ENCODE results near the gene FOXN1. TPM values are rescaled to one million over a fixed set of nuclear protein-coding genes. Genes with fewer than 3 reads are reported as not detected.
A peak's percentile ranks its signal among the peaks of the same experiment; 100 is the strongest.

The FOXN1 gene
- total and polyA plus RNA-seq, 12 donors: not detected

DNA sequence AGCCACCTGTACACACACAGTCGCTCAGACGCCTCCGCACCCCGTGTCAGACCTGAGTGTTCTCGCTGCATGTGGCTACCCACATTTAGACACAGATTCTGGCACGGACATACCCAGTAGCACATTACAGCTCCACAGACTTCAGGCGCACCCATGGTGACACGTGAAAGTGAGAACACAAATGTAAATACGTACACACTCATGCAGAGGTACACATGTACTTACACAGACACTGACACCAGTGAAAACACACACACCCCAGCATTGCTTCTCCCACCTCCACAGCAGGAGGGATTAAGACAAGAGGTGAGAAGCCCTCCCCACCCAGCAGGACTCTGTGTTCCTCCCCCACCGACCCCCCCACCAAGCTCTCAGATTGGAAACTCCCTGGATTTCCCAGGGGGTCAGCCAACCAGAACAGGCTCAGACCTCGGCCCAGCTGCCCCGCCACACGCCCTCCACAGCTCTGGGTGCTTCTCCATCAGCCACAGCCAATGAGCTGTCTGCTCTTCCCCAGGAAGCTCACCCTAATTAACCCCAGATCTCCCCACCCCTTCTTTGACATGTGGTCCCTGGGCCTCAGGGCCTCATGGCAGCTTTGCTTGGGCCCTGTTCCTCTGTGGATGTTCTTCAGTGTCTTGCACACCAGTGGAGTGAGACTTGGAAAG is 5.3 kb upstream of the FOXN1 start:
- no peak for DNase-seq
- Histone ChIP-seq H3K27me3 (peaks cover 0 to 23% (median 0%) of the 10 kb centered on the region in 7 donors), H3K36me3 (no peaks in the 10 kb centered on the region), H3K4me3 (no peak overlapping the region), H3K4me1 (peaks cover 0 to 15% (median 0%) of the 10 kb centered on the region in 9 donors), H3K27ac (no peak overlapping the region), H3K9me3 (no peaks in the 10 kb centered on the region)
- TF ChIP-seq, protein P1, sequence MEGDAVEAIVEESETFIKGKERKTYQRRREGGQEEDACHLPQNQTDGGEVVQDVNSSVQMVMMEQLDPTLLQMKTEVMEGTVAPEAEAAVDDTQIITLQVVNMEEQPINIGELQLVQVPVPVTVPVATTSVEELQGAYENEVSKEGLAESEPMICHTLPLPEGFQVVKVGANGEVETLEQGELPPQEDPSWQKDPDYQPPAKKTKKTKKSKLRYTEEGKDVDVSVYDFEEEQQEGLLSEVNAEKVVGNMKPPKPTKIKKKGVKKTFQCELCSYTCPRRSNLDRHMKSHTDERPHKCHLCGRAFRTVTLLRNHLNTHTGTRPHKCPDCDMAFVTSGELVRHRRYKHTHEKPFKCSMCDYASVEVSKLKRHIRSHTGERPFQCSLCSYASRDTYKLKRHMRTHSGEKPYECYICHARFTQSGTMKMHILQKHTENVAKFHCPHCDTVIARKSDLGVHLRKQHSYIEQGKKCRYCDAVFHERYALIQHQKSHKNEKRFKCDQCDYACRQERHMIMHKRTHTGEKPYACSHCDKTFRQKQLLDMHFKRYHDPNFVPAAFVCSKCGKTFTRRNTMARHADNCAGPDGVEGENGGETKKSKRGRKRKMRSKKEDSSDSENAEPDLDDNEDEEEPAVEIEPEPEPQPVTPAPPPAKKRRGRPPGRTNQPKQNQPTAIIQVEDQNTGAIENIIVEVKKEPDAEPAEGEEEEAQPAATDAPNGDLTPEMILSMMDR (IDR thresholded peaks at IDR 0.05): no peak
- intact Hi-C loops (cut with DNase I): no loop called here
- ATAC-seq: peak in 2 of 8 donors; percentile 24 to 29
- 58 to 61% methylated on average over 13 of the region's 13 CpGs for WGBS, 2 donors

DNA sequence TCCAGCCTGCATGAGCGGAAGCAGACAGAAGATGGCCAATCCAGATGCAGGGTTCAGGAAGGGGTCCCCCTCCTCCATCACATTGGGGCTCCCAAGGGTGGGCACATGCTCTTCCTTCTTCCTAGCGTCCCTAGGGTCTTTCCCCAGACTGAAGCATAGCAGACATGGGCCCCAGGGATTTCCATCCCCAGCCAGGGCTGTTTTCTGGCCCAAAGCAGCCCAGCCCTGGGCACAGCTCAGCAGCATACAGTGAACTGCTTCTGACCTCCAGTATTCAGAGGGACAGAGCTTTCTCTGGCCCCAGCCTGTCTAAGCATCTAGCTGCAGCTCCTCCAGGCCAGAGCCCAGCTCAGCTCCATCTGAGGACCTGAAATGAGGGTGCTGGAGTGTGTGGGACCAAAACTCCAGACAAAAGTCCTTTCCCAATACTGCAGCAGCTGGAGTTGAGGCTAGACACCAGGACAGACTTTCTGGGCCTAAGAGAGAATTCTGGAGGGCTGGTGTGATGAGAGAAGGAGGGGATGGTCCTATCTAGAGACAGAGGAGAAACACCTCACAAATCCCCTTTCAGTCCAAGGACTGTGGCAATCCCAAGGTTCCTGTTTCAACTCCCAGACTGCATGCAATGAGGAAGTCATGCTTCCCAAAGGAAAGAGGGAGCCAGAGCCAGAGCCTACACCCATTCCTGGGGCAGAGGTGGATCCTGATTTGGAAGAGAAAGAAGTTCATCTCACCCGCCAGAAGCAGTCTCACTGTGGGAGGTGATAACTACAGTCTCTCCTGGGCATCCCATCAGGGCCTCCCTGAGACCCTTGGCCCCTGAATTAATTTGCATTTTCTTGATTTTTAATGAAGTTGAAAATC is 4.5 kb upstream of the FOXN1 start:
- Histone ChIP-seq H3K9me3 (no peaks in the 10 kb centered on the region), H3K4me3 (no peak overlapping the region), H3K27ac (no peak overlapping the region), H3K4me1 (peaks cover 0 to 15% (median 0%) of the 10 kb centered on the region in 9 donors), H3K36me3 (no peaks in the 10 kb centered on the region), H3K27me3 (peaks cover 0 to 30% (median 5%) of the 10 kb centered on the region in 7 donors)
- TF ChIP-seq, protein P1 (IDR thresholded peaks at IDR 0.05): no peak
- WGBS, 2 donors: 65% methylated on average over 3 of the region's 3 CpGs
- no peak for DNase-seq
- peak in 1 of 8 donors; percentile 28 for ATAC-seq
- intact Hi-C loops (cut with DNase I): no loop called here

DNA sequence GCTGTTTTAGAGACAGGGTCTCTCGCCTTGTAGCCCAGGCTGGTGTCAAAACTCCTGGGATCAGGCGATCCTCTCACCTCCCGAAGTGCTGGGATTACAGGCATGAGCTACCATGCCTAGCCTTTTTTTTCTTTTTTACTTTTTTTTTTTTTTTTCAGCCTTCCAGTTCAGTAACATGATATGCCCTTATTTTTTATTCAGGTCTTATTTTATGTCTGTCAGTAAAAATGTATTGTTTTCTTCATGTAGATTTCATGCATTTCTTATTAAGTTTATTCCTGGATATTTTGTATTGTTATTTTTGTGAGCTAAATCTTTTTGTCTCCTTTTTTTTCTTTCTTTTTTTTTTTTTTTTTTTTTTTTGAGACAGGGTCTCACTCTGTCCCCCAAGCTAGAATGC is 2.7 kb upstream of the FOXN1 start:
- DNase-seq (no peak), ATAC-seq (no peak)
- intact Hi-C loops (cut with DNase I): no loop called here
- H3K9me3 ChIP-seq: no peaks in the 10 kb centered on the region
- TF ChIP-seq, protein P1 (IDR thresholded peaks at IDR 0.05): no peak
- peaks cover 0 to 15% (median 0%) of the 10 kb centered on the region in 9 donors for H3K4me1 ChIP-seq
- H3K36me3 ChIP-seq: no peaks in the 10 kb centered on the region
- no peak overlapping the region for H3K27ac ChIP-seq
- 65 to 69% methylated on average over 3 of the region's 3 CpGs for WGBS, 2 donors
- H3K4me3 ChIP-seq: no peak overlapping the region
- H3K27me3 ChIP-seq: peaks cover 0 to 41% (median 21%) of the 10 kb centered on the region in 7 donors

DNA sequence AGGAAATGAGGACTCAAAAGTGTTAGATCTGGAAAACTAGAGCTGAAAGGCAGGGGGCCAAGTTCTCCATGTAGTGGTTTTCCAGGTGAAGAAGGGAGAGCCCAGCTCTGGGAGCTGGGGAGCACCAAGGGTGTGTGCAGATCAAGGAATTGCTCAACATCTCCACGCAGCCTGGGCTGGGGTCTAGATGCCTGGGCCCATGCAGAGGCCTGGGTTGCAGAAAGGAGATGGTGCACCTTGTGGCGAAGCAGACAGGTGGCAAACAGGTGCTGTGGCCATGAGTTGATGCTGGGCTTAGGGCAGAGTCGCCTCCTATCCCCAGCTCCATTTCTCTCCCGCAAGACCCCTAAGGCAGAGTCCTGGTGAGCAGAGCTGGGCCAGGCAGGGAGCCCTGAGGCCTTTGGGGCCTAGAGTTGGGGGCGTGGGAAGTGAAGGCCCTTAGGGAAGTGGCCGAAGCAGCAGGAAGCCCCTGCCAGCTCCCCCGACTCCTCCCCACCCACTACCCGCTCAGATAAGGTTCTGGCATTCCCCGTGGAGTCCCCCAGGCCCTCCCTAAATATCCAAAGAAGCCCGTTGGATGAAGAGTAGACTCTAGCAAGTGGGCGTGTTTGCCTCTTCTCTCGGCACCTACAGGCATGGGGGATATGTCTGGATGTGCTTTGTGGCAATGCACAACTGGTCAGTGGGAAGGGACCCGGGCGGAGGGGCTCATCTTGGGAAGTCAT is 777 bp downstream of the FOXN1 start:
- Histone ChIP-seq H3K4me1 (no peaks in the 10 kb centered on the region), H3K27me3 (peaks cover 0 to 74% (median 46%) of the 10 kb centered on the region in 7 donors), H3K27ac (no peak overlapping the region), H3K9me3 (no peaks in the 10 kb centered on the region), H3K4me3 (no peak overlapping the region), H3K36me3 (no peaks in the 10 kb centered on the region)
- TF ChIP-seq, protein P1 (IDR thresholded peaks at IDR 0.05): no peak
- WGBS, 2 donors: 66 to 73% methylated on average over 14 of the region's 14 CpGs
- DNase-seq (no peak), ATAC-seq (no peak)
- intact Hi-C loops (cut with DNase I): no loop called here
